HEK293 (cell line): ENCODE measurements around the gene ARHGEF11.
A peak's percentile ranks its signal among the peaks of the same experiment; 100 is the strongest.

ENCODE experiments used
- GLIS1 ChIP-seq: fragments of 450-650 bp; formaldehyde crosslinking; IDR thresholded peaks from 2 replicates; pipeline ENCODE4 v1.5.1; 2016; ENCODE audit warnings: missing biosample characterization, missing genetic modification characterization
- KLF10 ChIP-seq: fragments of 450-650 bp; IDR thresholded peaks from 2 replicates; pipeline ENCODE4 v1.5.1; 2018; ENCODE audit warnings: missing biosample characterization, mild to moderate bottlenecking, missing genetic modification characterization
- PATZ1 ChIP-seq: fragments of 450-650 bp; formaldehyde crosslinking; IDR thresholded peaks from 2 replicates; pipeline ENCODE4 v1.5.1; 2016; ENCODE audit warnings: missing biosample characterization, missing genetic modification characterization
- PRDM6 ChIP-seq: fragments of 450-650 bp; formaldehyde crosslinking; IDR thresholded peaks from 2 replicates; pipeline ENCODE4 v1.5.1; 2017; ENCODE audit warnings: missing biosample characterization, missing genetic modification characterization
- REST ChIP-seq: fragments of 450-650 bp; formaldehyde crosslinking; IDR thresholded peaks from 2 replicates; pipeline ENCODE4 v1.5.1; 2016; ENCODE audit warnings: missing biosample characterization, missing genetic modification characterization
- SP3 ChIP-seq: fragments of 450-650 bp; formaldehyde crosslinking; IDR thresholded peaks from 2 replicates; pipeline ENCODE4 v1.5.1; 2016; ENCODE audit warnings: missing biosample characterization, missing genetic modification characterization
- SP7 ChIP-seq: fragments of 450-650 bp; formaldehyde crosslinking; IDR thresholded peaks from 2 replicates; pipeline ENCODE4 v1.5.1; 2016; ENCODE audit warnings: missing biosample characterization, missing genetic modification characterization
- YY1 ChIP-seq: fragments of 450-650 bp; formaldehyde crosslinking; IDR thresholded peaks from 2 replicates; pipeline ENCODE4 v1.5.1; 2018; ENCODE audit warnings: missing biosample characterization, missing genetic modification characterization
- ZNF140 ChIP-seq: fragments of 450-650 bp; formaldehyde crosslinking; IDR thresholded peaks from 2 replicates; pipeline ENCODE4 v1.5.1; 2016; ENCODE audit warnings: missing biosample characterization, missing genetic modification characterization
- ZNF148 ChIP-seq: fragments of 450-650 bp; formaldehyde crosslinking; IDR thresholded peaks from 2 replicates; pipeline ENCODE4 v1.5.0; 2017; ENCODE audit warnings: missing biosample characterization, missing genetic modification characterization, borderline replicate concordance
- ZNF24 ChIP-seq: fragments of 450-650 bp; formaldehyde crosslinking; IDR thresholded peaks from 2 replicates; pipeline ENCODE4 v1.5.1; 2016; ENCODE audit warnings: missing biosample characterization, missing genetic modification characterization
- ZNF501 ChIP-seq: fragments of 450-650 bp; formaldehyde crosslinking; IDR thresholded peaks from 2 replicates; pipeline ENCODE4 v1.5.1; 2016; ENCODE audit warnings: missing biosample characterization, missing genetic modification characterization
- ZNF521 ChIP-seq: fragments of 450-650 bp; formaldehyde crosslinking; IDR thresholded peaks from 2 replicates; pipeline ENCODE4 v1.5.1; 2017; ENCODE audit warnings: missing biosample characterization, mild to moderate bottlenecking, missing genetic modification characterization
- ZNF571 ChIP-seq: fragments of 450-650 bp; formaldehyde crosslinking; IDR thresholded peaks from 2 replicates; pipeline ENCODE4 v1.5.0; 2017; ENCODE audit warnings: missing biosample characterization, missing genetic modification characterization
- ZNF610 ChIP-seq: fragments of 450-650 bp; formaldehyde crosslinking; IDR thresholded peaks from 2 replicates; pipeline ENCODE4 v1.5.1; 2016; ENCODE audit warnings: missing biosample characterization, missing genetic modification characterization, borderline replicate concordance
- ZNF624 ChIP-seq: fragments of 450-650 bp; formaldehyde crosslinking; IDR thresholded peaks from 2 replicates; pipeline ENCODE4 v1.5.1; 2017; ENCODE audit warnings: missing biosample characterization, missing genetic modification characterization
- ZNF629 ChIP-seq: fragments of 450-650 bp; formaldehyde crosslinking; IDR thresholded peaks from 2 replicates; pipeline ENCODE4 v1.5.1; 2017; ENCODE audit warnings: missing biosample characterization, missing genetic modification characterization
- ZNF701 ChIP-seq: fragments of 450-650 bp; formaldehyde crosslinking; IDR thresholded peaks from 2 replicates; pipeline ENCODE4 v1.5.1; 2016; ENCODE audit warnings: missing biosample characterization, missing genetic modification characterization
- ZNF792 ChIP-seq: fragments of 450-650 bp; formaldehyde crosslinking; IDR thresholded peaks from 2 replicates; pipeline ENCODE4 v1.5.1; 2016; ENCODE audit warnings: missing biosample characterization, missing genetic modification characterization

ARHGEF11 gene

DNA sequence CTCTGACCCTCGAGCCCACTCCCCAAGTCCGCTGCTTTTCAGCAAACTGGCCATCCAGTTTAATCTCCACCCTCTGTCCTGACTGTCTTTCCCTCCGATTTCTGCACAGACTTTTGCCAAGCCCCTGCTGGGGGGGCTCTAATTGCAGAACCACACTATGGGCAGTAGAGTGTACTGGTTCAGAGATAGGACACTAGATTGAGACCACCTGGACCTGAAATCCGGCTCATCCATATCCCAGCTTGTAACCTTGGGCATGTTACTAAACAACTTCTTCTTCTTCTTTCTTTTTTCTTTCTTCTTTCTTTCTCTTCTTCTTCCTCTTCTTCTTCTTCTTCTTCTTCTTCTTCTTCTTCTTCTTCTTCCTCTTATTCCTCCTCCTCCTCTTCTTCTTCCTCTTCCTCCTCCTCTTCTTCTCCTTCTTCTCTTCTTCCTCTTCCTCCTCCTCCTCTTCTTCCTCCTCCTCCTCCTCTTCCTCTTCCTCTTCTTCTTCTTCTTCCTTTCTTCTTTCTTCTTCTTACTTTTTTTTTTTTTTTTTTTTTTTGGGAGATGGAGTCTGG is 117.4 kb downstream of the ARHGEF11 start (continued):
- TF ChIP-seq ZNF792 (tag by site-specific recombination), result no peak
- TF ChIP-seq ZNF701, result no peak
- TF ChIP-seq ZNF140 (tag by site-specific recombination), result no peak
- 0 out of 2 replicates have a peak, but pooled peaks have one; percentile 43 for TF ChIP-seq ZNF521
- TF ChIP-seq ZNF610, result no peak
- no peak for TF ChIP-seq ZNF571 (tag by site-specific recombination)
- 0 out of 2 replicates have a peak, but pooled peaks have one; percentile 25 for TF ChIP-seq GLIS1 (tag by site-specific recombination)
- no peak for TF ChIP-seq PRDM6 (tag by site-specific recombination)
- no peak for TF ChIP-seq REST (tag by site-specific recombination)
- no peak; the same call in 1 of the 2 replicates for TF ChIP-seq ZNF629 (tag by site-specific recombination)
- no peak for TF ChIP-seq YY1
- TF ChIP-seq ZNF148 (tag by site-specific recombination), result no peak
- TF ChIP-seq ZNF24 (tag by site-specific recombination), result no peak
- no peak; the same call in 1 of the 2 replicates for TF ChIP-seq SP3 (tag by site-specific recombination)
- TF ChIP-seq ZNF624, result no peak
- no peak for TF ChIP-seq KLF10
- TF ChIP-seq ZNF501, result 0 out of 2 replicates have a peak, but pooled peaks have one; percentile 12
- peak; percentile 44; the same call in 1 of the 2 replicates for TF ChIP-seq PATZ1 (tag by site-specific recombination)
- no peak; the same call in 1 of the 2 replicates for TF ChIP-seq SP7 (tag by site-specific recombination)
